Stomach smooth muscle (tissue), 2 donors: ENCODE results near the gene TTC32.
"Not testable (repeated sequence)": the region's sequence is repeated elsewhere in the genome, so short reads cannot be mapped to it uniquely, and the experiment has no call there.

Experiments used
- H3K27ac ChIP-seq: one replicate; pipeline ENCODE4 v1.7.0; 2013; ENCODE audit warnings: mild to moderate bottlenecking, low read length, inconsistent platforms
- H3K27me3 ChIP-seq, 2 donors: one replicate each; pipeline ENCODE4 v1.7.0; 2013; ENCODE audit warnings: low read length in 2 of 2; ENCODE audit not compliant: insufficient read depth in 2 of 2, control insufficient read depth in 1 of 2
- H3K36me3 ChIP-seq, 2 donors: one replicate each; pipeline ENCODE4 v1.7.0; 2013; ENCODE audit warnings: low read length in 2 of 2; ENCODE audit not compliant: control insufficient read depth in 2 of 2, insufficient read depth in 2 of 2
- H3K4me1 ChIP-seq: one replicate; pipeline ENCODE4 v1.7.0; 2013; ENCODE audit warnings: low read length; ENCODE audit not compliant: control insufficient read depth, insufficient read depth
- H3K4me3 ChIP-seq, 2 donors: one replicate each; pipeline ENCODE4 v1.7.0; 2013; ENCODE audit warnings: low read length in 2 of 2
- H3K9ac ChIP-seq, 2 donors: one replicate each; pipeline ENCODE4 v1.7.0; 2013; ENCODE audit warnings: low read length in 2 of 2, mild to moderate bottlenecking in 1 of 2
- H3K9me3 ChIP-seq, 2 donors: one replicate each; pipeline ENCODE4 v1.7.0; 2013; ENCODE audit warnings: low read length in 2 of 2; ENCODE audit not compliant: control insufficient read depth in 2 of 2
- donor health status: healthy.
- donor health status: Pancreatic carcinoma.

Gene TTC32

GRCh38 chr2:19898592-19899329 lies 3.0 kb downstream of the TTC32 start:
- Histone ChIP-seq H3K4me1 (peaks cover 18% of the 10 kb centered on the region), H3K9ac (peak overlapping the region in 1 of 2 donors; percentile 17), H3K27me3 (no peaks in the 10 kb centered on the region), H3K36me3 (no peaks in the 10 kb centered on the region), H3K9me3 (no peaks in the 10 kb centered on the region), H3K27ac (no peak overlapping the region), H3K4me3 (peak overlapping the region in 1 of 2 donors; percentile 9)

- no peak overlapping the region for H3K4me3 ChIP-seq
- H3K9me3 ChIP-seq, result no peaks in the 10 kb centered on the region
- no peaks in the 10 kb centered on the region for H3K27me3 ChIP-seq
- H3K9ac ChIP-seq, result no peak overlapping the region
- peaks cover 18% of the 10 kb centered on the region for H3K4me1 ChIP-seq
- H3K27ac ChIP-seq, result no peak overlapping the region
- H3K36me3 ChIP-seq, result no peaks in the 10 kb centered on the region
Observed at GRCh38 chr2:19897623-19898245, 4.0 kb downstream of the TTC32 start.

GRCh38 chr2:19895535-19895934 lies 6.2 kb downstream of the TTC32 start:
- Histone ChIP-seq H3K27me3 (no peaks in the 10 kb centered on the region), H3K4me3 (no peak overlapping the region), H3K4me1 (peaks cover 10% of the 10 kb centered on the region), H3K27ac (no peak overlapping the region), H3K9me3 (no peaks in the 10 kb centered on the region), H3K9ac (no peak overlapping the region), H3K36me3 (peaks cover 0 to under 1% of the 10 kb centered on the region in 2 donors)

- Histone ChIP-seq H3K4me3 (no peak overlapping the region), H3K9ac (no peak overlapping the region), H3K4me1 (peaks cover 8% of the 10 kb centered on the region), H3K27me3 (no peaks in the 10 kb centered on the region), H3K9me3 (no peaks in the 10 kb centered on the region), H3K27ac (no peak overlapping the region), H3K36me3 (peaks cover 0 to 2% of the 10 kb centered on the region in 2 donors)
Observed at GRCh38 chr2:19894134-19894792, 7.5 kb downstream of the TTC32 start.

- H3K36me3 ChIP-seq, result peaks cover 0 to 2% of the 10 kb centered on the region in 2 donors
Observed at GRCh38 chr2:19893520-19894133, 8.2 kb downstream of the TTC32 start.

GRCh38 chr2:19891971-19892370 lies 9.8 kb downstream of the TTC32 start:
- not testable (repeated sequence) for H3K27ac ChIP-seq, H3K36me3 ChIP-seq

More at GRCh38 chr2:19893520-19894133, 8.2 kb downstream of the TTC32 start:
- H3K27ac ChIP-seq, result no peak overlapping the region
- H3K27me3 ChIP-seq, result no peaks in the 10 kb centered on the region
- no peak overlapping the region for H3K4me3 ChIP-seq
- H3K9ac ChIP-seq, result no peak overlapping the region
- H3K9me3 ChIP-seq, result no peaks in the 10 kb centered on the region
- H3K4me1 ChIP-seq, result peaks cover 3% of the 10 kb centered on the region

GRCh38 chr2:19890104-19890503 lies 11.7 kb downstream of the TTC32 start:
- no peaks in the 10 kb centered on the region for H3K9me3 ChIP-seq
- H3K4me3 ChIP-seq, result no peak overlapping the region
- H3K9ac ChIP-seq, result no peak overlapping the region
- no peaks in the 10 kb centered on the region for H3K27me3 ChIP-seq
- peaks cover 0 to 2% of the 10 kb centered on the region in 2 donors for H3K36me3 ChIP-seq
- no peak overlapping the region for H3K27ac ChIP-seq
- no peaks in the 10 kb centered on the region for H3K4me1 ChIP-seq

More at GRCh38 chr2:19891971-19892370, 9.8 kb downstream of the TTC32 start:
- not testable (repeated sequence) for H3K4me3 ChIP-seq, H3K27me3 ChIP-seq, H3K9ac ChIP-seq, H3K9me3 ChIP-seq, H3K4me1 ChIP-seq

- Histone ChIP-seq H3K9me3 (no peaks in the 10 kb centered on the region), H3K4me1 (no peaks in the 10 kb centered on the region), H3K9ac (no peak overlapping the region), H3K27me3 (no peaks in the 10 kb centered on the region), H3K36me3 (peaks cover 0 to 2% of the 10 kb centered on the region in 2 donors), H3K27ac (no peak overlapping the region), H3K4me3 (no peak overlapping the region)
Observed at GRCh38 chr2:19888831-19889230, 13.0 kb downstream of the TTC32 start.

GRCh38 chr2:19887510-19887909 lies 14.3 kb downstream of the TTC32 start:
- Histone ChIP-seq H3K4me3 (no peak overlapping the region), H3K27me3 (no peaks in the 10 kb centered on the region), H3K36me3 (peaks cover 0 to 2% of the 10 kb centered on the region in 2 donors), H3K27ac (no peak overlapping the region), H3K9ac (no peak overlapping the region), H3K4me1 (no peaks in the 10 kb centered on the region), H3K9me3 (no peaks in the 10 kb centered on the region)

- peaks cover 0 to 2% of the 10 kb centered on the region in 2 donors for H3K36me3 ChIP-seq
- no peak overlapping the region for H3K27ac ChIP-seq
- no peaks in the 10 kb centered on the region for H3K9me3 ChIP-seq
- H3K27me3 ChIP-seq, result no peaks in the 10 kb centered on the region
- H3K4me3 ChIP-seq, result no peak overlapping the region
- H3K9ac ChIP-seq, result no peak overlapping the region
- no peaks in the 10 kb centered on the region for H3K4me1 ChIP-seq
Observed at GRCh38 chr2:19886261-19886660, 15.5 kb downstream of the TTC32 start.
